DMS 273 (cell line): ENCODE measurements around the gene TMEM174.

Experiments
- DNase-seq: peaks from one replicate; lab custom pipeline; 2025; ENCODE audit not compliant: unreplicated experiment; lab: John Stamatoyannopoulos, UW

Gene TMEM174

DNA sequence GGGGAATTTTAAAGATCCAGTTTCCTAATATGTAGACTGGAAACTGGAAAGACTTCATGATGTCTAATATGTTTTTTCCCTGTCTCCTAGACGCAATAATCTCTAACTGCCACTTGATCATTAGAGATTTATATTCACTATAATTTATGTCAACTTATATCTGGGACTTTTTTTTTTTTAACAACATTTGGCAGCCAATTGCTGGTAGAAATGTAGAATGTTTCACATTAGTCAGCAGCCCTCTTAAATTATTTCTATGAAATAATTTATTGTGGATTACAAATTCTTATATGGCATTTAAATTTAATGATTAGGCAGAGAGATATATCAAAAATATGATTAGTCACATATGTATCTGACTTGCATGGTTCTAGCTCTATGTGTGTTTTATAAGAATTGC is 48.2 kb downstream of the TMEM174 start:
- no peak for DNase-seq

DNA sequence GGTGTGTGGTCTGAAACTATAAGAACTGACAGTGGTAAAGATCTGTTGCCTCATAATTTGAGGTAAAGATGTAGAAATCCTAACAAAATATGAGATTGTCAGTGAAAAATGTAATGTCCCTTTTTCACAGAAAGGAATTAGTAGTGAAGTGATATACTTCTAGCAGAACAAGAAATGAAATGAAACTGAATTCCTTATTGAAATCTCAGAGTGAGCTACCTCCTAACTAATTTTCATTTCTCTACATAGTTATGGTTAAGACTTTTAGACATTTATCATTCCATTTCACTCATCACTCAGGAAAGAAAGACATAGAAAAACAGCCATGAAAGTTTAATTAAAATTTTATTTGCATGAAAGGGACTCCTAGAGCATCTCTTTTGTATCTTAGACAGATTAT is 48.7 kb downstream of the TMEM174 start:
- DNase-seq = no peak

DNA sequence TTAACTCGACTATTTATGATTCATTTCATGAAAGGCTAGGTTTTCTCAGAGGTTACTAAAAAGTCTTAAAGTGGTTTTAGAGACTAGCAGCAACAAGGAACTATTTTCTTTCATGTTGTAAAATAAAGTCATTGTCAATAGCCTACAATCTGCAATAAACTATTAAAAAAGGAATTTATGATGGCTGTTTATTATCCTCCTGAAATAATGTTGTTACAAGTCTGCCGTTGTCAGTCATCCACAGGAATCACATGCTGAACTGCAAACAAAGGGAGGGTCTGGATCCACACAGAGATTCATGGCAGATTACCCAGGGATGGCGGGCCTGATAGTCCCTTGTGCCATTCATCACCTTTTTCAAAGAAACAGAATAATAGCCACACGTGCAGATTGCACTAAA is 49.2 kb downstream of the TMEM174 start:
- DNase-seq = no peak
